ENCODE data around the gene CELF6. TPM values are rescaled to one million over a fixed set of nuclear protein-coding genes. Genes with fewer than 3 reads are reported as not detected.
"Not testable (repeated sequence)": the region's sequence is repeated elsewhere in the genome, so short reads cannot be mapped to it uniquely, and the experiment has no call there.

CELF6 gene
- total and polyA plus RNA-seq, 2 experiments from 2014 or later, result 0.76 to 1.3 TPM

DNA sequence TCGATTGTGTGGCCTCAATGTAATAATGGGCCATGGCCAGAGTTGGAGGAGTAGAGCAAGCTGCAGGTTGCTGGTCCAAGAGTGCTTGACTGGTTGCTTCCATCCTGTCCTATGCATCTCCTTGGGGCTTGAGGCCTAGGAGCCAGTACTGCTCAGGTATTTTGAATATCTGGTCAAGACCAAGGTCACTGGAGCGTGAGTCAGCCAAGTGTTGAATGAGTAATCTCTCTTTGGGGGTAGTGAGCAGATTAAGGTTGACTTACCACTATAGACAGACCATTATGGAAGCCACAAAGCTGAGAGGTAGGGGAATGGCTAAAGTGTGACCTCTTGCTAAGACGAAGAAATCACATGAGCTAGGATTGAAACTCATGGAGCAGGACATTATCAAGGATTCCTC is 38.2 kb downstream of the CELF6 start:
- DNase-seq (ENCODE audit: low read depth in 1 of 2, low spot score in 1 of 2), result no peak
- Histone ChIP-seq H3K4me1 (ENCODE audit: low read depth) (no peaks in the 10 kb centered on the region), H3K27me3 (peaks cover 3% of the 10 kb centered on the region), H3K9me3 (ENCODE audit: low read depth) (no peaks in the 10 kb centered on the region), H3K27ac (no peak overlapping the region), H3K36me3 (no peaks in the 10 kb centered on the region), H3K4me3 (no peak overlapping the region)
- TF ChIP-seq, protein P1, sequence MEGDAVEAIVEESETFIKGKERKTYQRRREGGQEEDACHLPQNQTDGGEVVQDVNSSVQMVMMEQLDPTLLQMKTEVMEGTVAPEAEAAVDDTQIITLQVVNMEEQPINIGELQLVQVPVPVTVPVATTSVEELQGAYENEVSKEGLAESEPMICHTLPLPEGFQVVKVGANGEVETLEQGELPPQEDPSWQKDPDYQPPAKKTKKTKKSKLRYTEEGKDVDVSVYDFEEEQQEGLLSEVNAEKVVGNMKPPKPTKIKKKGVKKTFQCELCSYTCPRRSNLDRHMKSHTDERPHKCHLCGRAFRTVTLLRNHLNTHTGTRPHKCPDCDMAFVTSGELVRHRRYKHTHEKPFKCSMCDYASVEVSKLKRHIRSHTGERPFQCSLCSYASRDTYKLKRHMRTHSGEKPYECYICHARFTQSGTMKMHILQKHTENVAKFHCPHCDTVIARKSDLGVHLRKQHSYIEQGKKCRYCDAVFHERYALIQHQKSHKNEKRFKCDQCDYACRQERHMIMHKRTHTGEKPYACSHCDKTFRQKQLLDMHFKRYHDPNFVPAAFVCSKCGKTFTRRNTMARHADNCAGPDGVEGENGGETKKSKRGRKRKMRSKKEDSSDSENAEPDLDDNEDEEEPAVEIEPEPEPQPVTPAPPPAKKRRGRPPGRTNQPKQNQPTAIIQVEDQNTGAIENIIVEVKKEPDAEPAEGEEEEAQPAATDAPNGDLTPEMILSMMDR (IDR thresholded peaks at IDR 0.05; ENCODE audit: low read depth, low read length), result no peak

DNA sequence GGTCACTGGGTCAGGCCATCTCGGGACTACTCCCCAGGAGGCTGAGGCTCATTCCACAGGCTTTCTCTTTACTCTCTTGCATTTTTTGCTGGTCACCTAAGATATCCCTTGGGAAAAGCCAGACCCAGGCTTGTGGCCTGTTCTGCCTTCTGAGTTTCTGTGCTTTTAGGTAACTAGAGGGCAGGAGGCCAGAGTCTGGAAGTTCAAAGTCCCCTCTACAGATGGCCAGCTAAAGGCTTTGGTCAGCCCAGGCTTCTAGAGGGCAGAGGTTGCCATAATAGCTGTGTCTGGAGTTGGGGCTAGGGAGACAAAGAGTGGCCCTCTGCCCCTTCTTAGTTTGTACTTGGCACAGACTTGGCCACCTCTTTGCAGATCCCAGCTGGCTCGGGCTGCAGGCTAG is 39.2 kb downstream of the CELF6 start:
- DNase-seq (ENCODE audit: low read depth in 1 of 2, low spot score in 1 of 2), result no peak
- Histone ChIP-seq H3K9me3 (ENCODE audit: low read depth) (no peaks in the 10 kb centered on the region), H3K36me3 (no peaks in the 10 kb centered on the region), H3K27me3 (peaks cover 3% of the 10 kb centered on the region), H3K27ac (no peak overlapping the region), H3K4me1 (ENCODE audit: low read depth) (no peaks in the 10 kb centered on the region), H3K4me3 (no peak overlapping the region)
- TF ChIP-seq, protein P1 (IDR thresholded peaks at IDR 0.05; ENCODE audit: low read depth, low read length), result no peak

DNA sequence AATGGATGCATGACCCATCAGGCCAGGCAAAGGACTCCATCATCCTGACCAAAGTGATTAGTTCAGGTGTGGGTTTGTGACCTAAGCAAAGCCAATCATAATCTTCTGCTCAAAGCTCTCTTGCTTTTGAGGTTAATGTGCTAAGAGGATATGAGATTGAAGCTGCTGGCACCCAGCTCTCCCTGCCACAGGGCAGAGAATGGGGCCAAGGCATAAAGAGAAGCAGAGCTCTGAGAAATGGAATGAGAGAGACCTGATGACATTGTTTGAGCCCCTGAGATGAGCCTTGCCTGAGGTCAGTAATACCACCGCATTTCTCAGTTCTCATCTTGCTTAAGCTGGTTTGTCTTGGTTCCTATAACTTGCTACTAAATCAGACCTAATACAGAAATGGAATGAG is 41.2 kb downstream of the CELF6 start:
- Histone ChIP-seq H3K36me3 (no peaks in the 10 kb centered on the region), H3K4me3 (no peak overlapping the region), H3K27me3 (peaks cover 3% of the 10 kb centered on the region), H3K27ac (no peak overlapping the region), H3K9me3 (ENCODE audit: low read depth) (no peaks in the 10 kb centered on the region), H3K4me1 (ENCODE audit: low read depth) (no peaks in the 10 kb centered on the region)
- TF ChIP-seq, protein P1 (IDR thresholded peaks at IDR 0.05; ENCODE audit: low read depth, low read length), result no peak
- no peak for DNase-seq (ENCODE audit: low read depth in 1 of 2, low spot score in 1 of 2)

DNA sequence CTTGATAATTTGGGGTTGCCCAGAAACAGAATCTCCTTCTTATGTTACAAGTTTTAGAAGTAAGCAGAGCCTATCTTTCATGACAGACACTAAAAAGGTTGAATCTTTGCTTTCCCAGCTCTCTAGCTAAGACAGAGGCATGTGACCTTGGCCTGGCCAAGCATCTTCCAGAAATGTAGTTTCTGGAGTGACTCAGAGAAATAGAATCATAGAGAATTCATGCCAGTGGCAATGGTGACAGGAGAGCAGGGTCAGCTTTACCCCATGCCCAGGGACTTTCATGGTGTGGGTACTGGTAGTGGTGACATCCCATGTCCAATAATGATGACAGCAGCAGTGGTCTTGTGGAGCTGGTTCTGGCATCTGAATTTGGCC is 43.6 kb downstream of the CELF6 start:
- TF ChIP-seq, protein P1 (IDR thresholded peaks at IDR 0.05; ENCODE audit: low read depth, low read length), result no peak
- Histone ChIP-seq H3K27me3 (peaks cover 3% of the 10 kb centered on the region), H3K9me3 (ENCODE audit: low read depth) (no peaks in the 10 kb centered on the region), H3K36me3 (no peaks in the 10 kb centered on the region), H3K4me3 (no peak overlapping the region), H3K4me1 (ENCODE audit: low read depth) (peaks cover 9% of the 10 kb centered on the region), H3K27ac (no peak overlapping the region)
- DNase-seq (ENCODE audit: low read depth in 1 of 2, low spot score in 1 of 2), result no peak

DNA sequence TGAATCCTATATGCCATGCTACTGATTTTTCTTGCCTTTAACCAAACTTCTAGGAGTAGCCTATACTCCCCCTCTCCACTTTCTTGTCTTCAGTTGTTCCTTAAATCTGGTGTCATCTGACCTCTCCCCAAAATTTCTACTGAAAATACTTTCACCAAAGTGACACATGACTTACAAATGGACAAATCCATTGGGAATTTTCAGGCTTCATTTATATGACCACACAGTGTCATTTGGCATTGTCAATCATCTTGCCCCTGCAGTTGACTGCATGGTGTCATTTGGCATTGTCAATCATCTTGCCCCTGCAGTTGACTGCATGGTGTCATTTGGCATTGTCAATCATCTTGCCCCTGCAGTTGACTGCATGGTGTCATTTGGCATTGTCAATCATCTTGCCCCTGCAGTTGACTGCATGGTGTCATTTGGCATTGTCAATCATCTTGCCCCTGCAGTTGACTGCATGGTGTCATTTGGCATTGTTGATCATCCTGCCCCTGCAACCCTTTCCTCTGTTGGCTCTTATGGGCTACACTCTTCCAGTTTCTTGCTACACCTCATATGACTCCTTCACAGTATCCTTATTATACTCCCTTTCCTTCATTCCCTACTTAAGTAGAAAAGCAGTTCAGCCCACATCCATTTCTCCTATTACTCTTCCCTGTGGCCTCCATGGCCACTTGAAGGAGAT is 44.2 kb downstream of the CELF6 start:
- H3K4me1 ChIP-seq (ENCODE audit: low read depth), result peaks cover 14% of the 10 kb centered on the region
- H3K4me3 ChIP-seq; DNase-seq (ENCODE audit: low read depth in 1 of 2, low spot score in 1 of 2); H3K9me3 ChIP-seq (ENCODE audit: low read depth); H3K27me3 ChIP-seq; H3K27ac ChIP-seq; H3K36me3 ChIP-seq: not testable (repeated sequence)

DNA sequence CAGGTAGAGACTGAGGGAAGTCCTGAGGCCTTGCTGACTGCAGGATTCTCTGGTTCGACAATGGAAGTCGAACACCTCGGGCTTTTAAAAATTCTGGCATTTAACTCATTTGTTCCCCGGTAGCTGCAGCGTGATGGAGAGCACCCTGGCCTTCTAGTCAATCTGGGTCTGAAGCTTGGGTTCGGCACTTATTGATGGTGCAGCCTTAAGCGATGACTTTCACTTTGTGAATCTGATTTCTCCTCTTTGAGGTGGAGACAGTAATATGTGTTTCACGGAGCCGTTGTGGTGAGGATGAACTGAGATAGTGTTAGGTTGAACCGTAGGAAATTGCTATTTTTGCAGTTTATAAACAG is 47.0 kb downstream of the CELF6 start:
- peak overlapping the region; percentile 28 for H3K4me3 ChIP-seq
- peaks cover under 1% of the 10 kb centered on the region for H3K27me3 ChIP-seq
- peak overlapping the region; percentile 41 for H3K27ac ChIP-seq
- H3K9me3 ChIP-seq (ENCODE audit: low read depth), result no peaks in the 10 kb centered on the region
- H3K36me3 ChIP-seq, result peaks cover 10% of the 10 kb centered on the region
- TF ChIP-seq, protein P1 (IDR thresholded peaks at IDR 0.05; ENCODE audit: low read depth, low read length), result no peak
- peaks cover 18% of the 10 kb centered on the region for H3K4me1 ChIP-seq (ENCODE audit: low read depth)
- no peak for DNase-seq (ENCODE audit: low read depth in 1 of 2, low spot score in 1 of 2)
